Kidney tubule cell (primary cell): ENCODE measurements around the gene CAMK2N2.

ENCODE experiments used
- DNase-seq: peaks from one replicate; pipeline ENCODE4 v3.0.0-alpha.2; 2018; ENCODE audit warnings: low spot score

CAMK2N2 gene

DNA sequence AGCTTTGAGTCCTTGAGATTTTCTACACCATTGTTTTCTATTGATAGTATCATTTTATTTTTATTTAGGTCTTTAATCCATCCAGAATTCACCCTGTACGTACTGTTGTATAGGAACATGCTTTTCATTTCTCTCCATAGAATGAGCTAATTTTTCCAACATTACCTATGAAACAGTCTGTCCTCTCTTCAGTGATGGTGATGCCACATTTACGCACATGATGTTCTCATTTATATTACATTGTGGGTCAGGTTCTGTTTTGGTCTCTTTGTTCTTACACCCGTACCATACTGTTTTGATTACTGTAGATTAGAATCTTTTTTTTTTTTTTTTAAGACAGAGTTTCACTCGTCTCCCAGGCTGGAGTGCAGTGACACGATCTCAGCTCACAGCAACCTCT is 49.6 kb downstream of the CAMK2N2 start:
- no peak for DNase-seq

DNA sequence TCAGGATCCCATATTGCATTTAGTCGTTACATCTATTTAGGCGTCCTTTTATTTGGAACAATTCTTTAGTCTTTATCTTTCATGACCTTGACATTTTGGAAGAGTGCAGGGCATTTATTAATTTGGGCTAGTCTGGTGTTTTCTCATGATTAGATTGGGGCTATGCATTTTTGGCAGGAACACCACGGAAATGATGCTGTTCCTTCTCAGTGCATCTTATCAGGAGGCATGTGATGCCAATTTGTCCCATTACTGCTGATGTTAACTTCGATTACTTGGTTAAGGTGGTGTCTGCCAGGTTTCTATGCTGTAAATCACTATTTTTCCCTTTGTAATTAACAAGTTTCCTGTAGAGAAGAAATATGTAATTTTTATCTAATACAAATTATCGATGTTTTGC is 50.1 kb downstream of the CAMK2N2 start:
- DNase-seq = no peak
